ENCODE results near the gene RPL6.
"Not testable (repeated sequence)": the region's sequence is repeated elsewhere in the genome, so short reads cannot be mapped to it uniquely, and the experiment has no call there.

The RPL6 gene

GRCh38 chr12:112409064-112409905, at the start of gene RPL6:
TSS of gene RPL6 (minus strand) at chr12:112409605. CDS start at chr12:112408656, 949 bp downstream.
- H3K27me3 Mint-ChIP-seq (ENCODE audit: low read depth): no peaks in the 10 kb centered on the region
- no peak for TF ChIP-seq CTCF (IDR thresholded peaks at IDR 0.05; ENCODE audit: unreplicated experiment in 3 of 3)
- H3K9me3 Mint-ChIP-seq: no peaks in the 10 kb centered on the region
- peak within 1 kb of the TSS; percentile 100 for H3K4me3 Mint-ChIP-seq
- H3K36me3 Mint-ChIP-seq (ENCODE audit: low read depth): peaks cover 48% of the 10 kb centered on the region
- H3K27ac Mint-ChIP-seq: peak within 1 kb of the TSS; percentile 100
- peaks cover 27% of the 10 kb centered on the region for H3K4me1 Mint-ChIP-seq

GRCh38 chr12:112458751-112459150, 49.3 kb upstream of the RPL6 start:
- H3K27ac Mint-ChIP-seq: no peak overlapping the region
- no peaks in the 10 kb centered on the region for H3K9me3 Mint-ChIP-seq
- no peaks in the 10 kb centered on the region for H3K27me3 Mint-ChIP-seq (ENCODE audit: low read depth)
- H3K36me3 Mint-ChIP-seq (ENCODE audit: low read depth): peaks cover 47% of the 10 kb centered on the region
- TF ChIP-seq CTCF (IDR thresholded peaks at IDR 0.05; ENCODE audit: unreplicated experiment in 3 of 3): no peak
- H3K4me3 Mint-ChIP-seq: no peak overlapping the region
- H3K4me1 Mint-ChIP-seq: no peaks in the 10 kb centered on the region

- no peaks in the 10 kb centered on the region for H3K4me1 Mint-ChIP-seq
- H3K4me3 Mint-ChIP-seq: no peak overlapping the region
- no peaks in the 10 kb centered on the region for H3K9me3 Mint-ChIP-seq
- no peaks in the 10 kb centered on the region for H3K27me3 Mint-ChIP-seq (ENCODE audit: low read depth)
- no peak overlapping the region for H3K27ac Mint-ChIP-seq
- TF ChIP-seq CTCF (IDR thresholded peaks at IDR 0.05; ENCODE audit: unreplicated experiment in 3 of 3): no peak
- H3K36me3 Mint-ChIP-seq (ENCODE audit: low read depth): peaks cover 49% of the 10 kb centered on the region
Observed at GRCh38 chr12:112458330-112458729, 48.9 kb upstream of the RPL6 start.

- H3K27me3 Mint-ChIP-seq (ENCODE audit: low read depth); H3K4me3 Mint-ChIP-seq; H3K4me1 Mint-ChIP-seq; H3K9me3 Mint-ChIP-seq; H3K27ac Mint-ChIP-seq: not testable (repeated sequence)
- peaks cover 55% of the 10 kb centered on the region for H3K36me3 Mint-ChIP-seq (ENCODE audit: low read depth)
Observed at GRCh38 chr12:112457142-112457541, 47.7 kb upstream of the RPL6 start.

- Mint-ChIP-seq H3K36me3 (ENCODE audit: low read depth) (peaks cover 54% of the 10 kb centered on the region), H3K27ac (no peak overlapping the region), H3K4me3 (no peak overlapping the region), H3K27me3 (ENCODE audit: low read depth) (no peaks in the 10 kb centered on the region), H3K9me3 (no peaks in the 10 kb centered on the region), H3K4me1 (no peaks in the 10 kb centered on the region)
- TF ChIP-seq CTCF (IDR thresholded peaks at IDR 0.05; ENCODE audit: unreplicated experiment in 3 of 3): no peak
Observed at GRCh38 chr12:112456029-112456428, 46.6 kb upstream of the RPL6 start.

GRCh38 chr12:112450725-112451124, 41.3 kb upstream of the RPL6 start:
- peaks cover 42% of the 10 kb centered on the region for H3K36me3 Mint-ChIP-seq (ENCODE audit: low read depth)
- H3K4me1 Mint-ChIP-seq: no peaks in the 10 kb centered on the region
- TF ChIP-seq CTCF (IDR thresholded peaks at IDR 0.05; ENCODE audit: unreplicated experiment in 3 of 3): no peak
- no peaks in the 10 kb centered on the region for H3K27me3 Mint-ChIP-seq (ENCODE audit: low read depth)
- H3K4me3 Mint-ChIP-seq: no peak overlapping the region
- no peak overlapping the region for H3K27ac Mint-ChIP-seq
- H3K9me3 Mint-ChIP-seq: no peaks in the 10 kb centered on the region

- not testable (repeated sequence) for H3K27me3 Mint-ChIP-seq (ENCODE audit: low read depth); H3K9me3 Mint-ChIP-seq; H3K4me1 Mint-ChIP-seq; H3K27ac Mint-ChIP-seq; H3K4me3 Mint-ChIP-seq
- H3K36me3 Mint-ChIP-seq (ENCODE audit: low read depth): peaks cover 29% of the 10 kb centered on the region
Observed at GRCh38 chr12:112448165-112448564, 38.8 kb upstream of the RPL6 start.

All from nephron (organoid).